HL-60/S4 (cell line): ENCODE data around the gene SH3RF3.

Experiments
- in situ Hi-C: fragments of 300-500 bp; cut with MboI; formaldehyde crosslinking; loops from 2 replicates; pipeline ENCODE4 v1.14.3; 2022; ENCODE audit warnings: low sequenced_read_pairs

The SH3RF3 gene

GRCh38 chr2:109231996-109232705 is 103.1 kb downstream of the SH3RF3 start:
- in situ Hi-C loops, result no loop called here

- in situ Hi-C loops, result no loop called here
Measured at GRCh38 chr2:109232909-109233308, 103.9 kb downstream of the SH3RF3 start.

DNA sequence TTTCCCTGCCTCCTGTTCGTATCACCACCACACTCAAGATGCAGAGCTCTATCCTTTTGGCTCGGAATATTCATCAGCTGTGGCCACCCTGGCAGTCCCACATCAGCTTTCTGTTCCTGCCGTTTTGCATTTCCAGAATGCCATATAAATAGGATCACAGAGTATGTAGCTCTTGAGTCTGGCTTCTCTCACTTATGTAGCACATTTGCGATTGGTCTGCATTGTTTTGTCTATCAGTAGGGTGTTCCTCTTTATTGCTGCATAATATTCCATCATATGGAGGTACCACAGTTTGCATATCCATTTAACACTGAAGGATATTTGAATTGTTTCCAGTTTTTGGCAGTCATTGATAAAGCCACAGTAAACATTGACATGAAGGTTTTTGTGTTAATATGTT is 104.6 kb downstream of the SH3RF3 start:
- in situ Hi-C loops, result no loop called here

- in situ Hi-C loops, result no loop called here
Measured at GRCh38 chr2:109234355-109234754, 105.3 kb downstream of the SH3RF3 start.

- in situ Hi-C loops, result no loop called here
Measured at GRCh38 chr2:109236147-109236546, 107.1 kb downstream of the SH3RF3 start.

DNA sequence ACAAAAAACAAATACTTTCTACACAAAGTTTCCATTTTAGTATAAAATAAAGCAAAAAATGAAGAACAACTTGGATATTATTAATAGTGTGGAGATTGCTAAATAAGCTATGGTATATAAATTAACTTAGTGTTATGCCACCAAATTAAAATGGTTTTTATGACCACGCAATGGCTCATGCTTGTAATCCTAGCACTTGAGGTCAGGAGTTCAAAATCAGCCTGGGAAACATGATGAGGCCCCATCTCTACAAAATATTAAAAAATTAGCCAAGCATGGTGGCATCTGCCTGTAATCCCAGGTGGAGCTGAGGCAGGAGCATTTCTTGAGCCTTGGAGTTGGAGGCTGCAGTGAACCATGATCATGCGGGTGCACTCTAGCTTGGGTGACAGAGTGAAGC is 108.8 kb downstream of the SH3RF3 start:
- in situ Hi-C loops, result no loop called here

DNA sequence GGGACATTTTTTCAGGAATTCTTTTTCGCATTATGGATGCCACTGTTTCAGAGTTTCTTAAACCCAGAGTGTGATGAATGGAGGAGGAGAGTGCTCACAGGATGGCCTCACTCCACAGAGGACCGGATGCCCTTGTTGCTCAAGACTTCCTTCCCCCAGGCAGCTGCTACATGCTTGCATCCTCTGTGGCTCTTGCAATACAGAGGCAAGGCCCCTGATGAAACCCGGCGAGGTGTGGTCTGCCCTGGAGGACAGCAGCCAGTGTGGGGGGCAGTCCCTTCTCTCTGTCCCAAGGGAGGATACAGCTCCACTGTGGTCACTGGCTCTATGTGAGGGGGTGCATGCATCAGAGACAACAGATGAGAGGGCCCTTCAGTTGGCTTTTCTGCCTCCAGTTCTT is 109.6 kb downstream of the SH3RF3 start:
- in situ Hi-C loops, result no loop called here

DNA sequence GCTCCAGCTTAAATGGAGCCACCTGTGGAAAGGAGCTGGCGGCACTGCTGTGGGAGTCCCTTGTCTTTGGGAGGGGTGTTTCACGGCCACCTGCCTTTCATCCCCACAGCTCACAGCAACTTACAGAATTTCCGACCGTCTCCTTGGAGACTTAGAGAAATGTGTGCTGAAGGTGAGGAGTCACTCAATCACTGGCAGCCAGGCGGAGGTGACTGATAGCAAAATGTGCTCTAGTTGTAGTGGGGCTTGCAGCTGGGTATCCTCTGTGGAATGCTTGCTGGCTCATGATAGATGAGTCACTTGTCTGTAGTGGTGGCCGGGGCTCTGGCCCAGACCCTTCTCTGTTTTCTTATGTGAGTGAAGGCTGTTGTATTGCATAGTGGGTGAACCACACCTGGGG is 110.7 kb downstream of the SH3RF3 start:
- in situ Hi-C loops, result no loop called here

DNA sequence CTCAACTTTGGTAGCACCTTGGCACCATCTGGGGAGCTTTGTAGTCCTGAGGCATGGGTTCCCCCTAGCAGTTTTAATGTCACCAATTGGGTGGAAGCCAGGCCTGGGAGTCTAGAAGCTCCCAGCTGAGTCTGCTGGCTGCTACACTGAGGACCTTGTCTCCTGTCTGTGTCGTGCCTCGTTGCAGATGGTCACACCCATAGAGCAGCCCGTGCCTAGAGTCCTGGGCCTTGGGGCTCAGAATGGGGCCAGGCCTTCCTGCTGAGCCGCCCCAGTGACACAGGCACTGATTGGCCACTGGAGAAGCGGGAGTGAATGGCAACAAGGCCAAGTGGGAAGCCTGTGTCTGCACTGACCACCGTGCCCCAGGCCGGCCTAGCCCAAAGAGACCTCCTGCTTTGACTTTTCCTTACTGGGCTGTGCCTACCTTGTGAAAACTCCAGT is 113.2 kb downstream of the SH3RF3 start:
- in situ Hi-C loops, result no loop called here

- in situ Hi-C loops, result no loop called here
Measured at GRCh38 chr2:109242654-109243331, 113.8 kb downstream of the SH3RF3 start.

DNA sequence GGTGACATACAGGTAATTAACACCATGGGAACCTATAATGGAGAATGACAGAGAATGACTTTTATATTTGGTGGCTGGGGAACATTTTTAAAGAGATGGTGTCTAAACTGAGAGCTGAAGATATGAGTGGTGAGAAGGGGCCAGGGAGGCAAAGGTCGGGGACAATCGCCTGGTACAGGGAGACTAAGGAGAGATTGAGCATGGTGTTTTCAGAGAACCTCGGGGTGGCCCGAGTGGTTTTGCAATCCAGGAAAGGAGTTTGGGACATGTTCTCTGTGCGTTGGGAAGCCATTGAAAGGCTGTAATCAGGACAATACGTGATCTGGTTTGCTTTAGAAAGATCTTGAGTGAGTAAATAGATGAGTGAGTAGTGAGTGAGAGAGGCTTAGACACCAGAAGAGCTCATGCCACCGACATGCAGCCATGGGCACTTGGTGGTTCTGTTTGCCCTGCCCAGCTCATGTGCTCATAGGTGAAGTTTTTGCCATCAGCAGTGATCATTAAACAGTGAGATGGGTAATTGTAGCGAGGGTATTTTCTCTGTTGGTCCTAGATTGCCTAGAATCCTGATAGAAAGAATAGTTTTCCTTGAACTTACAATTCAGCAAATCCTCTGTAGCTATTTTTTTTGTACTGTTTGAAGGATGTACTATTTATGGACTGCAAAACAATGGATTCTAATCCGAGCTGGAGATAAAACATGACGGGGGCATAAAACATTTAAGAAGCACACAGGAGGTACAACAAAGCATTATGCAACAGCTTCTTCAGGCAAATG is 114.7 kb downstream of the SH3RF3 start:
- in situ Hi-C loops, result no loop called here

DNA sequence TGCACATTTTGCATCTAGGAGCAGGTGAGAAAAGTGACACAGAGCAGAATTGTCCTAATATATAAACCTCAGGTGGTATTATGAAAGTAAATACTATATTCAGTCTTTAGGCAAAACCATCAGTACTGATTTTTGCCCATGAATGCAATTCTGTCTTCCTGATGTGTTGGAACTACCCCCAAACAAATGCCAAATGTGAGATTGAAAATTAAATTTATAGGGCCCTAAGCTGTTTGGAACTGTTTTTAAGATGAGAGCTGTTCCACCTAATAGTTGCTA is 115.2 kb downstream of the SH3RF3 start:
- in situ Hi-C loops, result no loop called here

GRCh38 chr2:109244750-109245382 is 115.9 kb downstream of the SH3RF3 start:
- in situ Hi-C loops, result no loop called here

DNA sequence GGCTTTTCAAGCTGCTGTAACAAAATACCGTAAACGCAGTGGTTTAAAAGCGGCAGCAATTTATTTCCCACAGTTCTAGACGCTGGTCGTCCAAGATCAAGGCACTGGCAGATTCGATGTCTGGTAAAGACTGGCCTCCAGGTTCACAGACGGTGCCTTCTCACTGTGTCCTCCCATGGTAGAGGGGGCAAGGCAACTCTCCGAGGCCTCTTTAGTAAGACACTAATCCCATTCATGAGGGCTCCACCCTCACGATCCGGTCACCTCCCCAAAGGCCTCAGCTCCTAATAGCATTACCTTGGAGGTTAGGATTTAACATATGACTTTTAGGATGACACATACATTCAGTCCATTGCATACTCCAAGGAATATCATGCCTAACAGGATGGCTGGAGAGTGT is 117.2 kb downstream of the SH3RF3 start:
- in situ Hi-C loops, result no loop called here

- in situ Hi-C loops, result no loop called here
Measured at GRCh38 chr2:109246616-109247015, 117.6 kb downstream of the SH3RF3 start.

- in situ Hi-C loops, result no loop called here
Measured at GRCh38 chr2:109247340-109247739, 118.3 kb downstream of the SH3RF3 start.

GRCh38 chr2:109247812-109248211 is 118.8 kb downstream of the SH3RF3 start:
- in situ Hi-C loops, result no loop called here

- in situ Hi-C loops, result no loop called here
Measured at GRCh38 chr2:109248590-109248989, 119.6 kb downstream of the SH3RF3 start.

DNA sequence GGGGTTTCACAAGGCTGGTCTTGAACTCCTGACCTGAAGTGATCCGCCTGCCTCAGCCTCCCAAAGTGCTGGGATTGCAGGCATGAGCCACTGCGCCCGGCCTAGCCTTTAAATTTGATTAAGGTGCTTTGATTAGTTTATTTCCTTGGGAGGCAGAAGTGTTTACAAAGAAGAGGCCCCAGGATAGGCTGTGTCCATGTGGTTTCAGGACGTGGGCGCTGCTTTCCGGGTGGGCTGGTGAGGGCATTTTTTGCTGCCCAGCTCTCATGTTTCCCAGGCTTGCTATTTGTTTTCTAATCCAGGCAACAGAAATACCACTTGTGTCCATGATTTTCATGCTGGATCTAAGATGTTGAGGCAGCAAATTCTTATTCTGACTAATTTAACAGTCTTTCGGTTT is 124.2 kb downstream of the SH3RF3 start:
- in situ Hi-C loops, result no loop called here

DNA sequence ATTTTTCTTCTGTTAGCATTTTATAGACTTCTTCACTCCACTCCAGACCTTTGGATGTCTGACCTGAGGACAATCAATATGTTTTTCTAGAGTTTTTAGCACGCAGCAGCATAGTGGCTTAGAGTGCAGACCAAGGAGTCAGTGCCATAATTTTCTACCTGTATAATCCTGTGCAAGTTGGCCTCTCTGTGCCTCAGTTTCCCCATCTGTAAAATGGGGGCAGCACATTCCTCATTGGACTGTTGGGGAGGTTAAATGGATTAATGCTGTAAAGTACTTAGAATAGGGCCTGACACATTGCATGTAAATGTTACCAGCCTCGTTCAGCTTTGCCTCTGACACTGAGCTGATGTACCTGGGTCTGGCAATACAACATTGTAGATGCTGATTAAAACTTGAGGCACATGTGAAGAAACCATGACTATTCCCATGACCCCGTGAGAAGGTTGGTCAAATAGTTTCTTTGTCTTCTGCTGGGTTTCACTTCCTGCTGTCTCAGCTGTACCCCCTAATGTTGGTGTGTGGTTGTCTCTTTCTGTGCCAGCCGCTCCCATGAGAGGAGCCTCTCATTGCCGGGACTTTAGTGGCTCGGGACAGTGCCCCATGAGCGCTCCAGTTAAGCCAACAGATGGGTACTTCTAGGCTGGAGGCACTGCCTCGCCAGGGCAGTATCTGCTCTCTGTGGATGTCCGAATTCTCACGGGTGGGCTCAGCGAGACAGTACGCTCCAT is 125.3 kb downstream of the SH3RF3 start:
- in situ Hi-C loops, result no loop called here

DNA sequence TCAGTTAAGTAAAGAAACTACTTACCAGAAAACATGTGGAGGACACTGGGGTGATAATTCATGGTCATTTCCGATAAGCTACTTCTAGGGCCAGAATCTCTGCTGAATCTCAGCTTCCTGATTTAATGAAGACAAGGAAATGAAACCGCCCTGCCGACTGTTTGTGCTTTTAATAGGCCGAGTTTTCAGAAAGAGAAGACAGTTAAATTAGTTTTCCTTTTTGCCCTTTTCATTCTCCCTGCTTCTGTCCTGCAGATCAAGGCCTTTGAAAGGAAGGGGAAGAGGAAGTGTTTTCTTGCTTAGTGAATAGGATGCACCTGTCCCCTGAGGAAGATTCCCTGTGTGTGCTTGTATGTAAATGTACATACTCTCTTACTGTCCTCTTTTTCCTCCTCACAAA is 126.6 kb downstream of the SH3RF3 start:
- in situ Hi-C loops, result no loop called here
